Suprapubic skin (tissue), 4 donors: Measurements from ENCODE around the gene ZNRD2. TPM values are rescaled to one million over a fixed set of nuclear protein-coding genes. Genes with fewer than 3 reads are reported as not detected.

Source experiments
- DNase-seq, 2 donors: peaks; one replicate each; pipeline ENCODE4 v3.0.0-alpha.2; 2019; ENCODE audit warnings: low spot score in 2 of 2
- H3K27ac ChIP-seq: fragments of 200-600 bp; sonication (generic); one replicate; pipeline ENCODE4 v1.5.1; 2019
- H3K27me3 ChIP-seq: fragments of 200-600 bp; sonication (generic); one replicate; pipeline ENCODE4 v1.5.1; 2019
- H3K36me3 ChIP-seq: fragments of 200-600 bp; sonication (generic); one replicate; pipeline ENCODE4 v1.5.1; 2019
- H3K4me1 ChIP-seq: fragments of 200-600 bp; sonication (generic); one replicate; pipeline ENCODE4 v1.5.1; 2019
- H3K4me3 ChIP-seq: fragments of 200-600 bp; sonication (generic); one replicate; pipeline ENCODE4 v1.5.1; 2019; ENCODE audit warnings: mild to moderate bottlenecking
- H3K9me3 ChIP-seq: fragments of 200-600 bp; sonication (generic); one replicate; pipeline ENCODE4 v1.5.1; 2019
- CTCF ChIP-seq, 2 donors: fragments of 200-600 bp in 1 of 2; fragments of 450-650 bp in 1 of 2; sonication (generic) in 1 of 2; IDR thresholded peaks; one replicate each; pipeline ENCODE4 v1.5.1; 2016 to 2019; ENCODE audit warnings: antibody characterized with exemption in 2 of 2, mild to moderate bottlenecking in 1 of 2, moderate library complexity in 1 of 2
- EP300 ChIP-seq: sonication (generic); formaldehyde crosslinking; IDR thresholded peaks from one replicate; pipeline ENCODE4 v1.6.1; 2017; ENCODE audit warnings: antibody characterized with exemption
- POLR2A ChIP-seq, 2 donors: fragments of 450-650 bp; IDR thresholded peaks; one replicate each; pipeline ENCODE4 v1.6.1; 2017; ENCODE audit warnings: antibody characterized with exemption in 2 of 2, mild to moderate bottlenecking in 2 of 2, moderate library complexity in 2 of 2
- POLR2AphosphoS5 ChIP-seq, 3 donors: sonication (generic); formaldehyde crosslinking; IDR thresholded peaks; one replicate each; pipeline ENCODE4 v1.6.1; 2017; ENCODE audit warnings: antibody characterized with exemption in 3 of 3
- WGBS: methylation state at CpG from one replicate; pipeline ENCODE4 v1.1.5; 2018; 5-methylcytosine and 5-hydroxymethylcytosine counted together
- total RNA-seq, 4 donors: library from RNA; depleted of rRNA; stranded (reverse); fragments of >200 nt; gene quantifications; one replicate each; pipeline ENCODE4 v1.1.0, GENCODE V29; 2016

ZNRD2 gene
- total RNA-seq, 4 donors from 2014 or later: 60.9 to 97.4 (median 77.9) TPM

- H3K4me3 ChIP-seq: peak overlapping the region; percentile 76
- H3K9me3 ChIP-seq: no peaks in the 10 kb centered on the region
- WGBS: 70% methylated on average over 10 of the region's 12 CpGs
- H3K36me3 ChIP-seq: peaks cover 3% of the 10 kb centered on the region
- peak overlapping the region; percentile 87 for H3K27ac ChIP-seq
- TF ChIP-seq POLR2AphosphoS5 (IDR thresholded peaks at IDR 0.05) (no peak), CTCF (IDR thresholded peaks at IDR 0.05) (no peak), EP300 (no peak)
- no peak for DNase-seq
- peaks cover 87% of the 10 kb centered on the region for H3K4me1 ChIP-seq
- no peaks in the 10 kb centered on the region for H3K27me3 ChIP-seq
These were observed 13.6 kb upstream of the ZNRD2 start for GRCh38 chr11:65556470-65557279.

GRCh38 chr11:65557280-65558001 is 12.8 kb upstream of the ZNRD2 start:
- 13% methylated on average over 15 of the region's 47 CpGs for WGBS
- H3K4me1 ChIP-seq: peaks cover 83% of the 10 kb centered on the region

GRCh38 chr11:65558002-65558929 is 12.0 kb upstream of the ZNRD2 start, which contains the start of gene LTBP3:
LTBP3 (minus strand) TSS chr11:65558359; CDS start chr11:65557959, 400 bp downstream.
- 1% methylated on average over 28 of the region's 79 CpGs for WGBS
- H3K27me3 ChIP-seq: no peaks in the 10 kb centered on the region
- peak in 1 of 2 donors; percentile 83 for DNase-seq
- H3K36me3 ChIP-seq: no peaks in the 10 kb centered on the region
- peaks cover 77% of the 10 kb centered on the region for H3K4me1 ChIP-seq
- peak within 1 kb of the TSS; percentile 87 for H3K27ac ChIP-seq
- no peak for TF ChIP-seq CTCF (IDR thresholded peaks at IDR 0.05)
- no peak for TF ChIP-seq POLR2A (IDR thresholded peaks at IDR 0.05)
- TF ChIP-seq EP300: no peak
- TF ChIP-seq POLR2AphosphoS5 (IDR thresholded peaks at IDR 0.05): no peak
- peak within 1 kb of the TSS; percentile 76 for H3K4me3 ChIP-seq
- H3K9me3 ChIP-seq: no peaks in the 10 kb centered on the region

More at GRCh38 chr11:65557280-65558001, 12.8 kb upstream of the ZNRD2 start:
- Histone ChIP-seq H3K27me3 (no peaks in the 10 kb centered on the region), H3K9me3 (no peaks in the 10 kb centered on the region), H3K4me3 (peak overlapping the region; percentile 76), H3K36me3 (no peaks in the 10 kb centered on the region), H3K27ac (peak overlapping the region; percentile 87)
- TF ChIP-seq POLR2A (IDR thresholded peaks at IDR 0.05): no peak
- TF ChIP-seq EP300: no peak
- no peak for TF ChIP-seq CTCF (IDR thresholded peaks at IDR 0.05)
- no peak for TF ChIP-seq POLR2AphosphoS5 (IDR thresholded peaks at IDR 0.05)
- DNase-seq: peak in 1 of 2 donors; percentile 73

- 36% methylated on average over 13 of the region's 19 CpGs for WGBS
- peak in 1 of 2 donors; percentile 77 for DNase-seq
- H3K4me1 ChIP-seq: peaks cover 71% of the 10 kb centered on the region
- no peaks in the 10 kb centered on the region for H3K36me3 ChIP-seq
- peak overlapping the region; percentile 87 for H3K27ac ChIP-seq
- H3K4me3 ChIP-seq: peak overlapping the region; percentile 76
- no peaks in the 10 kb centered on the region for H3K9me3 ChIP-seq
- H3K27me3 ChIP-seq: no peaks in the 10 kb centered on the region
- TF ChIP-seq CTCF (IDR thresholded peaks at IDR 0.05) (no peak), POLR2AphosphoS5 (IDR thresholded peaks at IDR 0.05) (no peak), EP300 (no peak), POLR2A (IDR thresholded peaks at IDR 0.05) (no peak)
These were observed 11.3 kb upstream of the ZNRD2 start for GRCh38 chr11:65558930-65559509.
